Measurements from ENCODE around the gene EPAS1.

DNA sequence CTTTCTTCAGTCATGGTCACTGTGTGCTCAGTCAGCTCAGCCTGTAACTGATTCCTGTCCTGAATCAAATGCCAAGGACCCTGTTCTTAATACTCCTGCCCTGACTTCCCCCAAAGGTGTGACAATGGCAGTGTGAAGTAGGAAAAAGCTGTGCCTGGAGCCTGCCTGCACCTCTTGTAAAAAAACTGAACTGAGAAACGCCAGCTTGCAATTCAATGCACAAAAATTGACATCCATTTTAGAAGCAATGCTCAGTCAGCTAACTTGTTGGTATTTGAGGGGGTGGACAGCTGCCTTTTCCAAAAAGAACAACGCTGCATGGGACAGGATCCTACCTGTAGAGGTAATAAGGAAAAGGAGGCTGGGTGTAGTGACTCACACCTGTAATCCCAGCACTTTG lies 115.9 kb downstream of the EPAS1 start:
- TF ChIP-seq, protein P1, sequence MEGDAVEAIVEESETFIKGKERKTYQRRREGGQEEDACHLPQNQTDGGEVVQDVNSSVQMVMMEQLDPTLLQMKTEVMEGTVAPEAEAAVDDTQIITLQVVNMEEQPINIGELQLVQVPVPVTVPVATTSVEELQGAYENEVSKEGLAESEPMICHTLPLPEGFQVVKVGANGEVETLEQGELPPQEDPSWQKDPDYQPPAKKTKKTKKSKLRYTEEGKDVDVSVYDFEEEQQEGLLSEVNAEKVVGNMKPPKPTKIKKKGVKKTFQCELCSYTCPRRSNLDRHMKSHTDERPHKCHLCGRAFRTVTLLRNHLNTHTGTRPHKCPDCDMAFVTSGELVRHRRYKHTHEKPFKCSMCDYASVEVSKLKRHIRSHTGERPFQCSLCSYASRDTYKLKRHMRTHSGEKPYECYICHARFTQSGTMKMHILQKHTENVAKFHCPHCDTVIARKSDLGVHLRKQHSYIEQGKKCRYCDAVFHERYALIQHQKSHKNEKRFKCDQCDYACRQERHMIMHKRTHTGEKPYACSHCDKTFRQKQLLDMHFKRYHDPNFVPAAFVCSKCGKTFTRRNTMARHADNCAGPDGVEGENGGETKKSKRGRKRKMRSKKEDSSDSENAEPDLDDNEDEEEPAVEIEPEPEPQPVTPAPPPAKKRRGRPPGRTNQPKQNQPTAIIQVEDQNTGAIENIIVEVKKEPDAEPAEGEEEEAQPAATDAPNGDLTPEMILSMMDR (conservative IDR thresholded peaks at IDR 0.05): no peak
- TF ChIP-seq EZH2 (IDR thresholded peaks at IDR 0.05; ENCODE audit: low read depth): no peak

Data from PC-9 (cell line).